Ectodermal cell (in vitro differentiated cells): ENCODE results near the gene PRR36.

Experiments used
- H3K27ac ChIP-seq: 2 replicates; pipeline ENCODE4 v1.7.0; 2013; ENCODE audit warnings: mild to moderate bottlenecking, low read depth, low read length; ENCODE audit not compliant: insufficient read depth, poor library complexity, severe bottlenecking
- H3K27me3 ChIP-seq: 2 replicates; pipeline ENCODE4 v1.7.0; 2013; ENCODE audit warnings: mild to moderate bottlenecking, low read length; ENCODE audit not compliant: insufficient read depth, control insufficient read depth, poor library complexity, severe bottlenecking
- H3K36me3 ChIP-seq: one replicate; pipeline ENCODE4 v1.7.0; 2013; ENCODE audit warnings: low read length; ENCODE audit not compliant: control insufficient read depth, insufficient read depth
- H3K4me1 ChIP-seq: one replicate; pipeline ENCODE4 v1.7.0; 2013; ENCODE audit warnings: low read length; ENCODE audit not compliant: control insufficient read depth, insufficient read depth
- H3K4me3 ChIP-seq: 2 replicates; pipeline ENCODE4 v1.7.0; 2013; ENCODE audit warnings: low read depth, low read length, control low read depth; ENCODE audit not compliant: insufficient read depth
- H3K9me3 ChIP-seq: 2 replicates; pipeline ENCODE4 v1.7.0; 2013; ENCODE audit warnings: mild to moderate bottlenecking, low read length, moderate library complexity; ENCODE audit not compliant: control insufficient read depth
- WGBS, 2 experiments: methylation state at CpG; one replicate each; pipeline ENCODE4 v1.1.7; 2013; ENCODE audit warnings: missing lambda C conversion rate in 2 of 2; 5-methylcytosine and 5-hydroxymethylcytosine counted together

Gene PRR36

DNA sequence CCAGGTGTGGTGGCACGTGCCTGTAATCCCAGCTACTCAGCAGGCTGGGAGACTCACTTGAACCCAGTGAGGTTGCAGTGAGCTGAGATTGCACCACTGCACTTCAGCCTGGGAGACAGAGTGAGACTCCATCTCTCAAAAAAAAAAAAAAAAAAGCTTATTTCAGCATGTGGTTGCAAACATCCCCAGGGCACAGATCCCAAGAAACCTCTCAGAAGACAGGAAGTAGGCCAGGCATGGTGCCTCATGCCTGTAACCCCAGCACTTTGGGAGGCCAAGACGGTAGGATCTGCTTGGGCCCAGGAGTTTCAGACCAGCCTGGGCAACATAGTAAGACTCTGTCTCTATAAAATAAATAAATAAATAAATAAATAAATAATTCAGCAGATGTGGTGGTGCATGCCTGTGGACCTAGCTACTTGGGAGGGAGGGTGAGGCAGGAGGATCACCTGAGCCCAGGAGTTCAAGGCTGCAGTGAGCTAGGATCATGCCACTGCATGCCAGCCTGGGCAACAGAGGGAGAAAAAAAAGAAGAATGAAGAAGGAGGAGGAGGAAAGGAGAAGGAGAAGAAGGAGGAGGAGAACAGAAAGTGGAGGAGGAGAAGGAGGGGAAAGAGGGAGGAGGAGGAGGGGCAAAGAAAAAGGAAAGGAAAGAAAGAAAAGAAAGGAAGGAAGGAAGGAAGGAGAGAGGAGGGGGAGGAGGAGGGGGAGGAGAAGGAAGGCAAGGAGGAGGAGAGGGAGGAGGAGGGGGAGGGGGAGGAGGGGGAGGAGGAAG is 9.8 kb upstream of the PRR36 start:
- Histone ChIP-seq H3K4me3 (no peak overlapping the region), H3K4me1 (no peaks in the 10 kb centered on the region), H3K27ac (no peak overlapping the region), H3K36me3 (no peaks in the 10 kb centered on the region), H3K27me3 (peaks cover 18% of the 10 kb centered on the region), H3K9me3 (no peaks in the 10 kb centered on the region)
- 74 to 89% methylated on average over 2 of the region's 2 CpGs for WGBS, 2 experiments

DNA sequence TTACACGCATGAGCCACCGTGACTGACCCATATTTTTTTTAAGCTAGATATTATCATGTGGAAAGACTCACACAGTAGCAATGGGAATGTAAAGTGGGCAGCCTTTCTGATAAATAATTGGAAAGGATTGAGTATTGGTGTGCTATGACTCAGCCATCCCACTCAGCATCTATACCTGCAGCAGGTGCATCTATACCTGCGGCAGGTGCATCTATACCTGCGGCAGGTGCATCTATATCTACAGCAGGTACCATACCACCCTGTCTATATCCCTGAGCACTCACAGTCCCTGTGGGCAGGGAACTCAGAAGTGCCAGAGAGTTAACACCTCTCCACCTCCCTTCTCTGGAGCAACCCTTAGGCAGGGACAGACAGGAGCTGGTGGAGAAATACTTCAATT is 8.9 kb upstream of the PRR36 start:
- Histone ChIP-seq H3K4me1 (no peaks in the 10 kb centered on the region), H3K4me3 (no peak overlapping the region), H3K27me3 (peaks cover 9% of the 10 kb centered on the region), H3K36me3 (no peaks in the 10 kb centered on the region), H3K27ac (no peak overlapping the region), H3K9me3 (no peaks in the 10 kb centered on the region)
- 89 to 96% methylated on average over 4 of the region's 4 CpGs for WGBS, 2 experiments

DNA sequence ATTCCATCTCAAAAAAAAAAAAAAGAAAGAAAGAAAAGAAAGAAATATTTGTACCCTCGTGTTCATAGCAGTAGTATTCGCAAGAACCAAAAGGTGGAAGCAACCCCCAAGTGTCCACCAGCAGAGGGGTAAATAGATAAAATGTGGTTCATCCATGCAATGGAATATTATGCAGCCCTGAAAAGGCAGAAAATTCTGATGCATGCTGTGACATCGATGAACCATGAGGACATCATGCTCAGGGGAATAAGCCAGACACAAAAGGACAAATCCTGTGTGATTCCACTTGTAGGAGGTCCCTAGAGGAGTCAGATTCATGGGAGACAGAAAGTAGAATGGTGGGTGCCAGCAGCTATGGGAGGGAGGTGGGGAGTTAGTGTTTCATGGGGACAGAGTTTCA is 7.7 kb upstream of the PRR36 start:
- H3K27ac ChIP-seq: no peak overlapping the region
- WGBS, 2 experiments: 91 to 95% methylated on average over 3 of the region's 3 CpGs
- no peak overlapping the region for H3K4me3 ChIP-seq
- H3K9me3 ChIP-seq: no peaks in the 10 kb centered on the region
- H3K36me3 ChIP-seq: no peaks in the 10 kb centered on the region
- H3K27me3 ChIP-seq: no peaks in the 10 kb centered on the region
- no peaks in the 10 kb centered on the region for H3K4me1 ChIP-seq

DNA sequence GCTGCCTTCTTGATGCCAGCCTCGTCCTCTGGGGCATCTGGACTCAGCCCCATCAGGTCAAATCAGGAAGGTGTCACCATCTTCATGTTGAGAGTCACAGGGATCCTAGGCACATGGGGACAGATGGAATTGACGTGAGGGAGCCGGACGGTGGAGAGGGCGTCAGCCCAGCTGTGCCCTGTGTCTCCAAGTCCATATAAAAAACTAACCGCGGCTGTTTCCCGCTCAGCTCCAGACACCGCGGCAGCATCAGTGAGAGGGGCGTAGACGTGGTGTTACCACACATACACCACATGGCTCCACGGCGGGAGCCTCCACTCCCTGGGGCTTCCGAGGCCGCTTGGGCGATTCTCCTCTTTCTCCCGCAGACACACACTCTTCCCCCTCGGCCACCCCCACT is 5.6 kb upstream of the PRR36 start:
- no peaks in the 10 kb centered on the region for H3K27me3 ChIP-seq
- no peaks in the 10 kb centered on the region for H3K9me3 ChIP-seq
- H3K36me3 ChIP-seq: no peaks in the 10 kb centered on the region
- no peak overlapping the region for H3K4me3 ChIP-seq
- no peak overlapping the region for H3K27ac ChIP-seq
- H3K4me1 ChIP-seq: no peaks in the 10 kb centered on the region
- 92 to 94% methylated on average over 16 of the region's 19 CpGs for WGBS, 2 experiments

DNA sequence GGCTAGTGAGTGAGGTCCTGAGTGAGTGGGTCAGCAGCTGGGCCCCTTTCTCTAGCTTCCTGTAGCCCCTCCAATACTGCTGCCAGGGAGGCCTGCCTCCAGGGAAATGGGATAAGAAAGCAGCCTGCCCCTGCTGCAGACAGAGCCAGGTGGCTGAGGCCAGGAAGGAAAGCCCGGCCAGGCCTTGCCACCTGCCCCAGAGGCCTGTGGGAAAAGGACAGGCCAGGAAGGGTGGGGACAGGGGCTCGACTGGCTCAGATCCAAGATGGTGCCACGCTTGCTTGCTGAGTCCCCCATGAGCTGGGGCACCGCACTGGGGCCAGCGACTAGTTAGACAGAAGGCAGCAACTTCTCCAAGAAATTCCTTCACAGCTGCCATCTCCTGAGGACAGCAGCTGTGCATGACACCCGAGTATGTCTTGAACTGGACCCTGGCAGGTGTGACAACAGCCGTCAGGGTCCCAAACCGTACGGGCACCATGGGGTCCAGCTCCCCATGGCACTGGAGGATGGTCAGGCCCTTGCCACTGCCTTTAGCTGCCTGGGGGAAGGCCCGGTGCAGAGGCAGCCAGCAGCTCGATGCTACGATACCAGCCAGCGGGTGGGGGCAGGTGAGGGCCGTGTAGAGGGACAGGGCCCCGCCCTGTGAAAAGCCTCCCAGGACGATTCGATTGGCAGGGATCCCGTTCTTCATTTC is 5.1 kb upstream of the PRR36 start:
- 91 to 92% methylated on average over 18 of the region's 18 CpGs for WGBS, 2 experiments

DNA sequence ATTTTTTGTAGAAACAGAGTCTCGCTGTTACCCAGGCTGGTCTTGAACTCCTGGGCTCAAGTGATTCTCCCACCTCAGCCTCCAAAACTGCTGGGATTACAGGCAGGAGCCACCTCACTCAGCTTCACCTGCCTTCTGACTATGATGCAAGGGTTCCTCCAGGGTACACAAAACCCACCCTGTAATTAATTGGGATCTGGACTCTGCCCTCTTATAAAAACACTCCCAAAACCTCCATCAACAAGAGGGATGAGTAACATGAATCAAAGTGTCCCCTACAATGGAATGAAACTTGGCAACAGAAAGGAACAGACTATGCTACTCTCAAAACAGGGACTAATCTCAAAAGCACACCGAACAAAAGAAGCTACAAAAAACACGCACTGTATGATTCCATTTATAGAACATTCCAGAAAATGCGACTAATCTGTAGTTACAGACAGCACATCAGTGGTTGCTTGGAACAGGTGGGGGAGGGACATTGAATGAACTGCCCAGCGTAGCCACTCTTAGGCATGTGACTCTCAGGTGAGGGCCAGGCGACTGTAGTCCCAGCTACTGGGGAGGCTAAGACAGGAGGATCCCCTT is 3.2 kb upstream of the PRR36 start:
- Histone ChIP-seq H3K36me3 (no peaks in the 10 kb centered on the region), H3K4me1 (no peaks in the 10 kb centered on the region), H3K9me3 (no peaks in the 10 kb centered on the region), H3K27me3 (peaks cover 11% of the 10 kb centered on the region), H3K27ac (no peak overlapping the region), H3K4me3 (no peak overlapping the region)
- WGBS, 2 experiments: 92 to 93% methylated on average over 6 of the region's 6 CpGs

More for the DNA sequence above, 5.1 kb upstream of the PRR36 start:
- H3K27me3 ChIP-seq: no peaks in the 10 kb centered on the region
- no peaks in the 10 kb centered on the region for H3K36me3 ChIP-seq
- H3K4me3 ChIP-seq: no peak overlapping the region
- H3K27ac ChIP-seq: no peak overlapping the region
- H3K9me3 ChIP-seq: no peaks in the 10 kb centered on the region
- no peaks in the 10 kb centered on the region for H3K4me1 ChIP-seq

DNA sequence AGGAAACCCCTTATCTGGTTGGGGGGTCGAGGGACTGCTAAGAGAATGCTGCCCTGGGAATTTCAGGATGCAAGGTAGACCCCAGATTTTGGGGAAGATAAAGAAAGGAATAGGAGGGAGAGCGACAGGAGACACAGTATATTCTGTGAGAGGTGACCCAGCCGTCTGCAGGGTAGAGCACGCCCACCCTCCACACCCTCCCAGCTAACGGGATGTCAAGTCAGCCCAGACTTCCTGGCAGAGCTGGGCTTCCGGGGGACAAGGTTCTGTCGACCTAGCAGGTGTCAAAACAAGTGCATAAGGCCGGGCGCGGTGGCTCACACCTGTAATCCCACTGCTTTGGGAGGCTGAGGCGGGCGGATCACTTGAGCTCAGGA is 695 bp upstream of the PRR36 start:
- Histone ChIP-seq H3K27ac (no peak overlapping the region), H3K4me3 (peak overlapping the region; percentile 75), H3K9me3 (no peaks in the 10 kb centered on the region), H3K27me3 (peaks cover 11% of the 10 kb centered on the region), H3K4me1 (peaks cover 8% of the 10 kb centered on the region), H3K36me3 (no peaks in the 10 kb centered on the region)
- WGBS, 2 experiments: 53 to 58% methylated on average over 12 of the region's 12 CpGs

DNA sequence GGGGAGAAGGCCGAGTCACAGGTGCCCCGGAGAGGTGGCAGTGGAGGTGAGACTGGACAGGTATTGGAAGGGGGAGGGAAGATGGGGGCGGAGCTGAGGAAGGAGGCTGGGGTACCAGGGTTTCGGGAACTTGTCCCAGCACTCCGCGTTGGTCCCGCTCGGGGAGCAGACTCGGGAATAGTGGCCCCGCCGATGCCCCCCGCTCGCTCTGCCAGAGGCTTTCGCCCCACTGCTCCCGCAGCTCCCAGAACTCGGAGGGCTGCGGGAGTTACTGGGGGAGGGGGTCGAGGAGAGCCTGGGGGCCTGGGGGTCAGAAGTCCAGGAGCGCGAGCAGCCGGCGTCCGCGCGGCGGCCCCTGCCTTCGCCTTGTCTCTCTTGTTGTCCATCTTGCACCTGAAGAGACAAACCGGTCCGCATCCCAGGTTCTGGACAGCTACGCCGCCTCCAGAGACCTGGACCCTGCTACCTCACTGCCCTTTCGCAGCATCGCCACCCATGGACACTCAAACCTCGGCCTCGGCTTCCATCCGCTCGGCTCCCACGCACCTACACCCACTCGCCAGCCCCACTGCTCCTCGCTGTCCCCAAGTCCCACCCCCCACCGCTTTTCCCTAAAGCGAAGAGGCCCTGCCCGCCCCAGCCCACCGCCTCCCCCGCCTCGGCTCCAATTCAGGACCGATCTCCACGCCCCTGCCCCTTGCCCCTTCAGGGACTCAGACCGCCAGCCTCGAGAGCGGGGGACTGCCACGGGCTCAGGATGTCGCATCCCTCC is 700 bp downstream of the PRR36 start:
- H3K27me3 ChIP-seq: peaks cover 11% of the 10 kb centered on the region
- peak overlapping the region; percentile 75 for H3K4me3 ChIP-seq
- no peaks in the 10 kb centered on the region for H3K9me3 ChIP-seq
- 26% methylated on average over 53 of the region's 53 CpGs for WGBS, 2 experiments
- H3K4me1 ChIP-seq: peaks cover 9% of the 10 kb centered on the region
- no peak overlapping the region for H3K27ac ChIP-seq
- no peaks in the 10 kb centered on the region for H3K36me3 ChIP-seq

DNA sequence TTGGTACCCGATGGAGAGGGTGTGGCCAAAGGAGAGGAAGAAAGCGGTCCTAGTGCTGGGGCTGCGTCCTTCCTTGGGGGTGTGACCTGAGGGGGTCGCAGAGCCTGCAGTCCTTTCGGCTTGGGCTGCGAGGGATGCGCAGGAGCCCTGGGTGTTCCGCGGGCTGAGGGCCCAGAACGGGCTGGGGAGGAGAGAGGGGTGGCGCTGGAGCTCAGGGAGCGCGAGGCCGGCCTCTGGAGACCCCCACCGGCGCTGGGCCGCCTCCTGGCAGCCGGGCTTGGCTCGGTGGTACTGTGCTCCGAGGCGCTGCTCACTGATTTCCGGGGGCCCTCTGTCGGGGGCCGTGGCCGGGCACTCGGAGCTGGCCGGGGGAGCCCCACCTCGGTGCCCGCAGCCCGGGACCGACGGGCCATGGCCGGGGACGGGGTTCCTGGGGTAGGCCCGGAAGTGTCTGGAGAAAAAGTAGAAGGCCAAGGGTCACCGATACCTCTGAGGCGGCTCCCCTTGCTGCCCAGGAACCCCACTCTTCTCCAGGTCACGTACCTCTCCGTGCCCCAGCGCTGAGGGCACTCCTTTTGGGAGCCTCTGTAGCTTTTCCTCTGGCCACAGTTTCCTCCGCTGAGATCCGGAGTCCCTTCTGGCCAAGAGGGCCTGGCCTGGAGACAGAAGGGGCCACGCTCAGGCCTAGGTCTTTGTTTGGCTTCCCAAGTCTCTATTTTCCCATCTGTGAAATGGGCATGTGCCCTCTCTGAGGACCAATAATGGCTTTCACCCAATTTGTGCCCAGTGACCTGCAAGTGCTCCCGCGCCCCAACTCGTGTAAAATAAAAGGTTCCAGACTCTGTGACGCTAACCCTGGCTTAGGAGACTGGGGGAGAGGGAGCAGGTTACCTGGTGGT is 1.6 kb downstream of the PRR36 start:
- H3K27me3 ChIP-seq: peaks cover 11% of the 10 kb centered on the region
- H3K27ac ChIP-seq: no peak overlapping the region
- no peaks in the 10 kb centered on the region for H3K36me3 ChIP-seq
- peak overlapping the region; percentile 18 for H3K4me3 ChIP-seq
- WGBS, 2 experiments: 52 to 54% methylated on average over 47 of the region's 47 CpGs
- H3K9me3 ChIP-seq: no peaks in the 10 kb centered on the region
- peaks cover 11% of the 10 kb centered on the region for H3K4me1 ChIP-seq
